ENCODE measurements around the gene FAM50B. TPM values are rescaled to one million over a fixed set of nuclear protein-coding genes. Genes with fewer than 3 reads are reported as not detected.

FAM50B gene
- total RNA-seq, 2 experiments from 2014 or later, result not detected

DNA sequence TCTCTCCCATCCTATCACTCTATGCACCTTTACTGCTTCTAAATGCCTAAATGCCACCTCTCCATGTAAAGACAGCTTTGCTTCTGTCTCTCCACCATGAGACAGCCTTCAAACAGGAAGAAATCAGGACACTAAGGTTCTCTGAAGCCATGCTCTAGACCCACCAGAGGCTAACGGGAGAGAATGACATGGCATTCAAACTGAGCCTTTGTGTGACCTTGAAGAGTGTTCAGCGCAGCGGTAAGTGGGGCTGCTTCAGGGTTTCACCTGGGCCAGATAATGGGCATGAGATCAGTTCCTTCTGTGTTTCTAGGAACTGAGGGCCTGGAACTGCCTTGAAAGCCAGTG, 20.1 kb downstream of the FAM50B start:
- no TSS peak for BruUV-seq (replicated peaks)
- H3K4me1 ChIP-seq (ENCODE audit: insufficient read depth, low read length, poor library complexity, severe bottlenecking), result no peaks in the 10 kb centered on the region
- H3K36me3 ChIP-seq (ENCODE audit: insufficient read depth, low read length), result no peaks in the 10 kb centered on the region
- ChIA-PET CTCF (ENCODE audit: unreplicated experiment) (no interaction called here), POLR2A (no interaction called here)
- H3K4me2 ChIP-seq (ENCODE audit: low read length), result no peak overlapping the region
- no peaks in the 10 kb centered on the region for H3K9me2 ChIP-seq (ENCODE audit: insufficient read depth, low read length)
- no peaks in the 10 kb centered on the region for H4K20me1 ChIP-seq (ENCODE audit: insufficient read depth, low read length)
- TF ChIP-seq, protein P1, sequence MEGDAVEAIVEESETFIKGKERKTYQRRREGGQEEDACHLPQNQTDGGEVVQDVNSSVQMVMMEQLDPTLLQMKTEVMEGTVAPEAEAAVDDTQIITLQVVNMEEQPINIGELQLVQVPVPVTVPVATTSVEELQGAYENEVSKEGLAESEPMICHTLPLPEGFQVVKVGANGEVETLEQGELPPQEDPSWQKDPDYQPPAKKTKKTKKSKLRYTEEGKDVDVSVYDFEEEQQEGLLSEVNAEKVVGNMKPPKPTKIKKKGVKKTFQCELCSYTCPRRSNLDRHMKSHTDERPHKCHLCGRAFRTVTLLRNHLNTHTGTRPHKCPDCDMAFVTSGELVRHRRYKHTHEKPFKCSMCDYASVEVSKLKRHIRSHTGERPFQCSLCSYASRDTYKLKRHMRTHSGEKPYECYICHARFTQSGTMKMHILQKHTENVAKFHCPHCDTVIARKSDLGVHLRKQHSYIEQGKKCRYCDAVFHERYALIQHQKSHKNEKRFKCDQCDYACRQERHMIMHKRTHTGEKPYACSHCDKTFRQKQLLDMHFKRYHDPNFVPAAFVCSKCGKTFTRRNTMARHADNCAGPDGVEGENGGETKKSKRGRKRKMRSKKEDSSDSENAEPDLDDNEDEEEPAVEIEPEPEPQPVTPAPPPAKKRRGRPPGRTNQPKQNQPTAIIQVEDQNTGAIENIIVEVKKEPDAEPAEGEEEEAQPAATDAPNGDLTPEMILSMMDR (conservative IDR thresholded peaks at IDR 0.05; ENCODE audit: low read length), result no peak
- no peak overlapping the region for H3K4me3 ChIP-seq (ENCODE audit: low read depth, low read length, poor library complexity, severe bottlenecking)
- no peak overlapping the region for H3K27ac ChIP-seq (ENCODE audit: low read depth, low read length, poor library complexity, severe bottlenecking)
- no peak overlapping the region for H2AFZ ChIP-seq (ENCODE audit: low read length)
- no peaks in the 10 kb centered on the region for H3K79me2 ChIP-seq (ENCODE audit: insufficient read depth, low read depth, low read length)
- H3K9me3 ChIP-seq (ENCODE audit: low read length), result no peaks in the 10 kb centered on the region
- intact Hi-C loops (cut with micrococcal nuclease; ENCODE audit: unreplicated experiment), result no loop called here
- DNase-seq (ENCODE audit: low spot score), result no peak

DNA sequence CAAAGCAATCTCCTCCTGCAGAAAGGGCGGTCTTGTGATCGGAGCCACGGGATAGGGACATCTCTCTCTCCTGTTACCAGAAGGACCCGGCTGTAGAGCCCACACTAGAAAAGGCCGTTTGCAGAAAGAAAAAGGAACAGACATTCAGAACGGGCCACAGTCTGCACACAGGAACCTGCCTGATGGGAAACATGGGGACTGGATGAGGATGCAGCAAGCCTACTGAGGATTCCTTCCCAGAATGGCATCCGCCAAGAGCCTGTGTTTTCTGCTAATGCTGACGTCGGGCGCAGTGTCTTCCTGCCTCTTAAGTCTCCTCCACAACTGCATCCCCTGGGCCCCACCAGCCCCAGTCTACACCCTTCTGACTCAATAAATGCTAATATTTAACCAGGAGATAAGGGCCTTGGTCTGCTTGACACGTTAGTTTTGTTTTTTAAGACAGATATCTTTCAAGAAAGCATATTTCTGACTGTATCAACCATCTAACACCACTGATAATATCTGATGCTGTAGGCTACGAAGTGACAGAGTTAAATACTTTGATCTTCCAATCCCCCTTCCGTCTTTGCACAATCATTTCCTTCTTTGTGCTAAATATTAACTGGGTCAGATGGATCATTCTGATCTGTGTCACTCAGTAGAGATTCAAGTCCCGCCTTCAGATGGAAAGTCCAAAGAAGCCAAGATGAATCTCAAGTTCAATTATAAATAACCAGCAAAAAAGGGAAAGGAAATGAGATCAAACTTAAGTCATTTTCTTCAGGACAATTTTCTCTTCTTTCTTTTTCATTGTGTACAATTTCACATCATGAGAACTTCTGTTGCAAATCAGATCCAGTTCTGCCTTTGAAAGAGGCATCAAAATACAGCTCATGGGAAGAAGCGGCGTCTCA, 20.7 kb downstream of the FAM50B start:
- TF ChIP-seq, protein P1 (conservative IDR thresholded peaks at IDR 0.05; ENCODE audit: low read length), result no peak
- TF ChIP-seq EZH2phosphoT487 (IDR thresholded peaks at IDR 0.05; ENCODE audit: borderline replicate concordance, low read depth, low read length), result no peak
- ChIA-PET CTCF (ENCODE audit: unreplicated experiment) (no interaction called here), POLR2A (no interaction called here)
- Histone ChIP-seq H3K4me3 (ENCODE audit: low read depth, low read length, poor library complexity, severe bottlenecking) (no peak overlapping the region), H3K9me3 (ENCODE audit: low read length) (no peaks in the 10 kb centered on the region), H2AFZ (ENCODE audit: low read length) (no peak overlapping the region), H3K36me3 (ENCODE audit: insufficient read depth, low read length) (no peaks in the 10 kb centered on the region), H4K20me1 (ENCODE audit: insufficient read depth, low read length) (no peaks in the 10 kb centered on the region), H3K4me2 (ENCODE audit: low read length) (no peak overlapping the region), H3K4me1 (ENCODE audit: insufficient read depth, low read length, poor library complexity, severe bottlenecking) (no peaks in the 10 kb centered on the region), H3K9me2 (ENCODE audit: insufficient read depth, low read length) (no peaks in the 10 kb centered on the region), H3K79me2 (ENCODE audit: insufficient read depth, low read depth, low read length) (no peaks in the 10 kb centered on the region), H3K27ac (ENCODE audit: low read depth, low read length, poor library complexity, severe bottlenecking) (no peak overlapping the region)
- intact Hi-C loops (cut with micrococcal nuclease; ENCODE audit: unreplicated experiment), result no loop called here
- no peak for DNase-seq (ENCODE audit: low spot score)
- BruUV-seq (replicated peaks), result no TSS peak

DNA sequence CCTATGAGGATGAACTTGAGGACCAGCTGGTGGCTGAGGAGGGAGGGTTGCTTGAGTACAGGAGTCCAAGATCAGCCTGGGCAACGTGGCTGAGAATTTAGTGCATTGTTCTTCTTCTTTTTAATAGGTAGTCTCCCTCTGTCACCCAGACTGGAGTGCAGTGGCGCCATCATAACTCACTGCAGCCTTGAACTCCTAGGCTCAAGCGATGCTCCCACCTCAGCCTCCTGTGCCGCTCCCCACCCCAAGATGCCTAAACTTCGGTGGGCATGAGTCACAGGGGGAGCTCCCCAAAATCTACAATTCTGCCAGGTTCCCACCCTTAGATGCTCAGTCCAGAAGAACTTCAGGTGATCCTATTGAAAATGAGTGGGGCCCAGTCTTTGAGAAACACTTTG, 21.4 kb downstream of the FAM50B start:
- no peak for TF ChIP-seq EZH2phosphoT487 (IDR thresholded peaks at IDR 0.05; ENCODE audit: borderline replicate concordance, low read depth, low read length)
- TF ChIP-seq, protein P1 (conservative IDR thresholded peaks at IDR 0.05; ENCODE audit: low read length), result no peak
- H3K79me2 ChIP-seq (ENCODE audit: insufficient read depth, low read depth, low read length), result no peaks in the 10 kb centered on the region
- no peaks in the 10 kb centered on the region for H4K20me1 ChIP-seq (ENCODE audit: insufficient read depth, low read length)
- H3K36me3 ChIP-seq (ENCODE audit: insufficient read depth, low read length), result no peaks in the 10 kb centered on the region
- H2AFZ ChIP-seq (ENCODE audit: low read length), result no peak overlapping the region
- ChIA-PET CTCF (ENCODE audit: unreplicated experiment) (no interaction called here), POLR2A (no interaction called here)
- H3K9me2 ChIP-seq (ENCODE audit: insufficient read depth, low read length), result no peaks in the 10 kb centered on the region
- no peaks in the 10 kb centered on the region for H3K9me3 ChIP-seq (ENCODE audit: low read length)
- no peak overlapping the region for H3K27ac ChIP-seq (ENCODE audit: low read depth, low read length, poor library complexity, severe bottlenecking)
- no peak overlapping the region for H3K4me2 ChIP-seq (ENCODE audit: low read length)
- no peak overlapping the region for H3K4me3 ChIP-seq (ENCODE audit: low read depth, low read length, poor library complexity, severe bottlenecking)
- no TSS peak for BruUV-seq (replicated peaks)
- no peaks in the 10 kb centered on the region for H3K4me1 ChIP-seq (ENCODE audit: insufficient read depth, low read length, poor library complexity, severe bottlenecking)
- intact Hi-C loops (cut with micrococcal nuclease; ENCODE audit: unreplicated experiment), result no loop called here
- DNase-seq (ENCODE audit: low spot score), result no peak
